Neural cell (in vitro differentiated cells): ENCODE results near the gene AMIGO1. TPM values are rescaled to one million over a fixed set of nuclear protein-coding genes. Genes with fewer than 3 reads are reported as not detected.

Experiments
- H2AFZ ChIP-seq: fragments of 200-600, 300-800 bp; sonication (generic), shearing (Covaris generic); 2 replicates; pipeline ENCODE4 v1.6.0; 2014; ENCODE audit warnings: low read depth, mild to moderate bottlenecking, antibody characterized with exemption, low read length, moderate library complexity
- H3F3A ChIP-seq: fragments of 200-600 bp; shearing (Covaris generic); 2 replicates; pipeline ENCODE4 v1.6.1; 2016; ENCODE audit warnings: mild to moderate bottlenecking, moderate library complexity, mixed read lengths, antibody characterized with exemption, low read length; ENCODE audit not compliant: insufficient read depth, poor library complexity, severe bottlenecking
- H3K27ac ChIP-seq: fragments of 200-600, 300-800 bp; sonication (generic), shearing (Covaris generic); 2 replicates; pipeline ENCODE4 v1.5.1; 2014; ENCODE audit warnings: mild to moderate bottlenecking, low read length, moderate library complexity
- H3K27me3 ChIP-seq: fragments of 300-800, 200-600 bp; sonication (generic), shearing (Covaris generic); 2 replicates; pipeline ENCODE4 v1.6.0; 2014; ENCODE audit warnings: mild to moderate bottlenecking, low read depth, low read length, moderate library complexity; ENCODE audit not compliant: insufficient read depth
- H3K36me3 ChIP-seq: fragments of 300-800, 200-600 bp; sonication (generic), shearing (Covaris generic); 2 replicates; pipeline ENCODE4 v1.5.1; 2014; ENCODE audit warnings: mild to moderate bottlenecking, antibody characterized with exemption, low read length, moderate library complexity; ENCODE audit not compliant: insufficient read depth
- H3K4me2 ChIP-seq: fragments of 300-800, 200-600 bp; sonication (generic), shearing (Covaris generic); 2 replicates; pipeline ENCODE4 v1.6.0; 2014; ENCODE audit warnings: mild to moderate bottlenecking, low read length
- H3K4me3 ChIP-seq: fragments of 300-800, 200-600 bp; sonication (generic), shearing (Covaris generic); 2 replicates; pipeline ENCODE4 v1.5.1; 2014; ENCODE audit warnings: mild to moderate bottlenecking, low read length, moderate library complexity
- H3K79me2 ChIP-seq: fragments of 200-600 bp; shearing (Covaris generic); replicated peaks from 2 replicates; pipeline ENCODE4 v1.6.0; 2014; ENCODE audit warnings: mild to moderate bottlenecking, low read length, moderate library complexity; ENCODE audit not compliant: insufficient read depth
- H3K9ac ChIP-seq: fragments of 300-800, 200-600 bp; sonication (generic), shearing (Covaris generic); 2 replicates; pipeline ENCODE4 v1.6.1; 2016; ENCODE audit warnings: mild to moderate bottlenecking, low read length, mixed read lengths
- H3K9me2 ChIP-seq: fragments of 200-600 bp; shearing (Covaris generic); 2 replicates; pipeline ENCODE4 v1.6.1; 2016; ENCODE audit warnings: mild to moderate bottlenecking, low read length, mixed read lengths; ENCODE audit not compliant: insufficient read depth
- H3K9me3 ChIP-seq: fragments of 200-600, 300-800 bp; sonication (generic), shearing (Covaris generic); 2 replicates; pipeline ENCODE4 v1.6.1; 2016; ENCODE audit warnings: mild to moderate bottlenecking, mixed run types, low read length, moderate library complexity, mixed read lengths
- H4K20me1 ChIP-seq: fragments of 200-600 bp; shearing (Covaris generic); 2 replicates; pipeline ENCODE4 v1.6.1; 2016; ENCODE audit warnings: mild to moderate bottlenecking, mixed run types; ENCODE audit not compliant: insufficient read depth
- CTCF ChIP-seq: fragments of 450-650 bp; IDR thresholded peaks from 2 replicates; pipeline ENCODE4 v1.5.1; 2014; ENCODE audit warnings: antibody characterized with exemption, mild to moderate bottlenecking, moderate library complexity; ENCODE audit not compliant: poor library complexity, severe bottlenecking
- EP300 ChIP-seq: fragments of 450-650 bp; conservative IDR thresholded peaks from 2 replicates; pipeline ENCODE4 v1.6.1; 2014; ENCODE audit warnings: antibody characterized with exemption, mild to moderate bottlenecking, moderate library complexity; ENCODE audit not compliant: poor library complexity, severe bottlenecking
- EZH2 ChIP-seq: fragments of 200-600, 300-800 bp; shearing (Covaris generic), sonication (generic); IDR thresholded peaks from 2 replicates; pipeline ENCODE4 v1.6.1; 2014; ENCODE audit warnings: antibody characterized with exemption, low read length, borderline replicate concordance, mild to moderate bottlenecking; ENCODE audit not compliant: insufficient read depth, poor library complexity, severe bottlenecking
- MXI1 ChIP-seq: fragments of 450-650 bp; conservative IDR thresholded peaks from 2 replicates; pipeline ENCODE4 v1.6.1; 2014; ENCODE audit warnings: antibody characterized with exemption, mild to moderate bottlenecking; ENCODE audit not compliant: poor library complexity, severe bottlenecking
- RAD21 ChIP-seq: fragments of 450-650 bp; conservative IDR thresholded peaks from 2 replicates; pipeline ENCODE4 v1.6.1; 2014; ENCODE audit warnings: antibody characterized with exemption, mild to moderate bottlenecking, moderate library complexity
- REST ChIP-seq: IDR thresholded peaks from 2 replicates; pipeline ENCODE4 v1.6.1; 2012; ENCODE audit warnings: borderline replicate concordance
- SMC3 ChIP-seq: fragments of 450-650 bp; conservative IDR thresholded peaks from 2 replicates; pipeline ENCODE4 v1.6.1; 2014; ENCODE audit warnings: antibody characterized with exemption, mild to moderate bottlenecking, moderate library complexity; ENCODE audit not compliant: poor library complexity
- TAF1 ChIP-seq: IDR thresholded peaks from 2 replicates; pipeline ENCODE4 v1.6.1; 2012; ENCODE audit warnings: low read depth
- polyA plus RNA-seq: library from polyadenylated mRNA; depleted of rRNA; stranded (reverse); fragments of >200 nt; gene quantifications from 2 replicates; pipeline ENCODE4 v1.2.3, GENCODE V29; 2014

AMIGO1 gene
- polyA plus RNA-seq, 1 donor from 2014 or later = 12.6 TPM

- Histone ChIP-seq H3F3A (no peaks in the 10 kb centered on the region), H3K9me2 (no peaks in the 10 kb centered on the region), H2AFZ (no peak within 1 kb of the TSS), H3K4me2 (no peak within 1 kb of the TSS), H3K79me2 (no peaks in the 10 kb centered on the region), H3K27me3 (peaks cover 84% of the 10 kb centered on the region), H3K9me3 (no peaks in the 10 kb centered on the region), H4K20me1 (no peaks in the 10 kb centered on the region), H3K27ac (no peak within 1 kb of the TSS), H3K36me3 (no peaks in the 10 kb centered on the region), H3K4me3 (peak within 1 kb of the TSS; percentile 55), H3K9ac (no peak within 1 kb of the TSS)
- TF ChIP-seq MXI1 = no peak
- TF ChIP-seq EZH2 = peak; percentile 53
Measured at GRCh38 chr1:109466452-109467300, 42.9 kb downstream of the AMIGO1 start, which contains the start of gene SYPL2. TSS of gene SYPL2 (plus strand) at chr1:109466546. CDS start at chr1:109466844, 298 bp downstream.

- no peak overlapping the region for H3K27ac ChIP-seq
- H3K9me2 ChIP-seq = no peaks in the 10 kb centered on the region
- H4K20me1 ChIP-seq = no peaks in the 10 kb centered on the region
- no peaks in the 10 kb centered on the region for H3K9me3 ChIP-seq
- no peak overlapping the region for H2AFZ ChIP-seq
- no peaks in the 10 kb centered on the region for H3K79me2 ChIP-seq
- no peak overlapping the region for H3K4me2 ChIP-seq
- no peak overlapping the region for H3K9ac ChIP-seq
- H3F3A ChIP-seq = no peaks in the 10 kb centered on the region
- peak overlapping the region; percentile 55 for H3K4me3 ChIP-seq
- H3K36me3 ChIP-seq = no peaks in the 10 kb centered on the region
- H3K27me3 ChIP-seq = peaks cover 82% of the 10 kb centered on the region
- TF ChIP-seq CTCF (no peak), MXI1 (no peak), EP300 (no peak), RAD21 (no peak)
Measured at GRCh38 chr1:109466125-109466451, 43.4 kb downstream of the AMIGO1 start.

- no peak overlapping the region for H3K27ac ChIP-seq
- no peak overlapping the region for H3K4me2 ChIP-seq
- H4K20me1 ChIP-seq = no peaks in the 10 kb centered on the region
- H3F3A ChIP-seq = no peaks in the 10 kb centered on the region
- no peaks in the 10 kb centered on the region for H3K36me3 ChIP-seq
- no peak overlapping the region for H3K4me3 ChIP-seq
- peaks cover 6% of the 10 kb centered on the region for H3K27me3 ChIP-seq
- H3K79me2 ChIP-seq = no peaks in the 10 kb centered on the region
- TF ChIP-seq SMC3 (no peak), TAF1 (no peak), CTCF (no peak), REST (no peak), RAD21 (no peak), MXI1 (no peak), EZH2 (no peak)
- no peaks in the 10 kb centered on the region for H3K9me2 ChIP-seq
- no peak overlapping the region for H3K9ac ChIP-seq
- peaks cover 6% of the 10 kb centered on the region for H3K9me3 ChIP-seq
- no peak overlapping the region for H2AFZ ChIP-seq
Measured at GRCh38 chr1:109457819-109458218, 51.7 kb downstream of the AMIGO1 start.
